Neutrophil (primary cell): ENCODE measurements around the gene RPS24.

Source experiments
- H3K27ac ChIP-seq: fragments of 200-600 bp; sonication (generic); 2 replicates; pipeline ENCODE4 v1.5.1; 2016; ENCODE audit warnings: mild to moderate bottlenecking, moderate library complexity
- H3K27me3 ChIP-seq: fragments of 200-600 bp; sonication (generic); 2 replicates; pipeline ENCODE4 v1.6.0; 2016; ENCODE audit warnings: mild to moderate bottlenecking
- H3K36me3 ChIP-seq: fragments of 200-600 bp; sonication (generic); 2 replicates; pipeline ENCODE4 v1.5.1; 2017
- H3K4me1 ChIP-seq, 2 experiments: fragments of 200-600 bp in 1 of 2; sonication (generic) in 1 of 2; 1 replicate in 1 of 2; 2 replicates in 1 of 2; pipeline versions ENCODE4 v1.5.1 to v1.6.1; 2013 to 2016; ENCODE audit warnings: low read depth in 1 of 2, low read length in 1 of 2, mild to moderate bottlenecking in 1 of 2, moderate library complexity in 1 of 2; ENCODE audit not compliant: control insufficient read depth in 1 of 2, insufficient read depth in 1 of 2
- H3K4me3 ChIP-seq, 2 experiments: fragments of 200-600 bp in 1 of 2; sonication (generic) in 1 of 2; 1 replicate in 1 of 2; 2 replicates in 1 of 2; pipeline ENCODE4 v1.5.1; 2013 to 2016; ENCODE audit warnings: low read depth in 1 of 2, low read length in 1 of 2, mild to moderate bottlenecking in 1 of 2, moderate library complexity in 1 of 2
- H3K9me3 ChIP-seq: fragments of 200-600 bp; sonication (generic); 2 replicates; pipeline ENCODE4 v1.5.1; 2016
- TF ChIP-seq, protein P1 (sequence below): fragments of 200-600 bp; sonication (generic); IDR thresholded peaks from 2 replicates; pipeline ENCODE4 v1.5.1; 2016; ENCODE audit warnings: antibody characterized with exemption

RPS24 gene

DNA sequence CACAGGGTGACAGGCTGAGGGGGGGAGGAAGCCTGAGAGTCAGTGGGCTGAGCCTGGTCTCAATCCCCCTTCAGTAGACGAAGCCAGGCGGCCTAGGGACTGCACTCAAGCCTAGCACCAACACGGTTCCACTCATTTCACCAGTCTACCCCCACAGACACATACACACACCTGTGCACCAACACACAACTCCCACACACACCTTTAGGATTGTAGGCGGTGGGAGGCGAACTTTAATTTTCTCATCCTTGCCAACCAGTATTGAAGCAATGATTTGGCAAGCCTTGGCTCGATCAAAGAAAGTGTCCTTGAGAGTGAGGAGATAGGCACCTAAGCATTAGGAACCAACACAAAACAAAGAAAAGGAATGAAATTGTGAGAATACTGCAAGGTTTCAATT is 24.0 kb upstream of the RPS24 start:
- H3K4me3 ChIP-seq = no peak overlapping the region
- H3K27ac ChIP-seq = no peak overlapping the region
- TF ChIP-seq, protein P1, sequence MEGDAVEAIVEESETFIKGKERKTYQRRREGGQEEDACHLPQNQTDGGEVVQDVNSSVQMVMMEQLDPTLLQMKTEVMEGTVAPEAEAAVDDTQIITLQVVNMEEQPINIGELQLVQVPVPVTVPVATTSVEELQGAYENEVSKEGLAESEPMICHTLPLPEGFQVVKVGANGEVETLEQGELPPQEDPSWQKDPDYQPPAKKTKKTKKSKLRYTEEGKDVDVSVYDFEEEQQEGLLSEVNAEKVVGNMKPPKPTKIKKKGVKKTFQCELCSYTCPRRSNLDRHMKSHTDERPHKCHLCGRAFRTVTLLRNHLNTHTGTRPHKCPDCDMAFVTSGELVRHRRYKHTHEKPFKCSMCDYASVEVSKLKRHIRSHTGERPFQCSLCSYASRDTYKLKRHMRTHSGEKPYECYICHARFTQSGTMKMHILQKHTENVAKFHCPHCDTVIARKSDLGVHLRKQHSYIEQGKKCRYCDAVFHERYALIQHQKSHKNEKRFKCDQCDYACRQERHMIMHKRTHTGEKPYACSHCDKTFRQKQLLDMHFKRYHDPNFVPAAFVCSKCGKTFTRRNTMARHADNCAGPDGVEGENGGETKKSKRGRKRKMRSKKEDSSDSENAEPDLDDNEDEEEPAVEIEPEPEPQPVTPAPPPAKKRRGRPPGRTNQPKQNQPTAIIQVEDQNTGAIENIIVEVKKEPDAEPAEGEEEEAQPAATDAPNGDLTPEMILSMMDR = no peak
- H3K36me3 ChIP-seq = peaks cover 88% of the 10 kb centered on the region
- no peaks in the 10 kb centered on the region for H3K9me3 ChIP-seq
- no peaks in the 10 kb centered on the region for H3K27me3 ChIP-seq
- no peaks in the 10 kb centered on the region for H3K4me1 ChIP-seq

GRCh38 chr10:78010278-78010677 is 23.4 kb upstream of the RPS24 start:
- TF ChIP-seq, protein P1 = no peak
- no peaks in the 10 kb centered on the region for H3K27me3 ChIP-seq
- H3K4me3 ChIP-seq = no peak overlapping the region
- no peaks in the 10 kb centered on the region for H3K4me1 ChIP-seq
- no peaks in the 10 kb centered on the region for H3K9me3 ChIP-seq
- H3K27ac ChIP-seq = no peak overlapping the region
- H3K36me3 ChIP-seq = peaks cover 88% of the 10 kb centered on the region

- Histone ChIP-seq H3K4me3 (no peak overlapping the region), H3K9me3 (no peaks in the 10 kb centered on the region), H3K36me3 (peaks cover 88% of the 10 kb centered on the region), H3K27me3 (no peaks in the 10 kb centered on the region), H3K4me1 (no peaks in the 10 kb centered on the region), H3K27ac (no peak overlapping the region)
- TF ChIP-seq, protein P1 = no peak
Measured at GRCh38 chr10:78011065-78011464, 22.6 kb upstream of the RPS24 start.

GRCh38 chr10:78013564-78013963 is 20.1 kb upstream of the RPS24 start:
- TF ChIP-seq, protein P1 = no peak
- Histone ChIP-seq H3K4me3 (no peak overlapping the region), H3K4me1 (no peaks in the 10 kb centered on the region), H3K27ac (no peak overlapping the region), H3K27me3 (no peaks in the 10 kb centered on the region), H3K36me3 (peaks cover 91% of the 10 kb centered on the region), H3K9me3 (no peaks in the 10 kb centered on the region)

DNA sequence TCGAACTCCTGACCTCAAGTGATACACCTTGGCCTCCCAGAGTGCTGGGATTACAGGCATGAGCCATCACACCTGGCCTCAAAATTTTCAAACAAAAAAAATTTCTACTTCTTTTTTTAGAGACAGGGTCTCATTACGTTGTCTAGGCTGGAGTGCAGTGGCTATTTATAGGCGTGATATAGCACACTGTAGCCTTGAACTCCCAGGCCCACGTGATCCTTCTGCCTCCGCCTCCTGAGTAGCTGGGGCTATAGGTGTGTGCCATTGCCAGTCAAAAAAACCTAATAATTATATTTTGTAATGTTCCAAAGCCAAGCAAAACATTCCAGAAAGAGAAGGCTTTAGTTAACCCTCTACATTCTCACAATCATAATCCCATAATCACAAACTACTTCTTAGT is 18.1 kb upstream of the RPS24 start:
- no peaks in the 10 kb centered on the region for H3K9me3 ChIP-seq
- H3K36me3 ChIP-seq = peaks cover 94% of the 10 kb centered on the region

More for the DNA sequence above, 18.1 kb upstream of the RPS24 start:
- no peak overlapping the region for H3K27ac ChIP-seq
- TF ChIP-seq, protein P1 = no peak
- H3K4me1 ChIP-seq = no peaks in the 10 kb centered on the region
- H3K27me3 ChIP-seq = no peaks in the 10 kb centered on the region
- no peak overlapping the region for H3K4me3 ChIP-seq
